GM12865 (cell line): Measurements from ENCODE around the gene BRSK2.
"Not testable (repeated sequence)": the region's sequence is repeated elsewhere in the genome, so short reads cannot be mapped to it uniquely, and the experiment has no call there.

ENCODE experiments used
- DNase-seq: peaks from one replicate; pipeline ENCODE4 v3.0.0; 2010; ENCODE audit warnings: low read depth
- H3K4me3 ChIP-seq: 2 replicates; pipeline ENCODE4 v1.5.1; 2011; ENCODE audit warnings: mild to moderate bottlenecking, low read depth, low read length, control low read depth
- CTCF ChIP-seq: IDR thresholded peaks from 2 replicates; pipeline ENCODE4 v1.5.1; 2011; ENCODE audit warnings: low read length, control low read depth, low read depth, inconsistent platforms; ENCODE audit not compliant: insufficient read depth; ENCODE audit errors: missing control alignments

Gene BRSK2

GRCh38 chr11:1505480-1505879 lies 115.7 kb downstream of the BRSK2 start:
- no peak for DNase-seq
- H3K4me3 ChIP-seq = no peak overlapping the region
- no peak for TF ChIP-seq CTCF

- no peak for TF ChIP-seq CTCF
- no peak overlapping the region for H3K4me3 ChIP-seq
- no peak for DNase-seq
Observed at GRCh38 chr11:1506981-1507380, 117.2 kb downstream of the BRSK2 start.

- no peak for TF ChIP-seq CTCF
- no peak for DNase-seq
- no peak overlapping the region for H3K4me3 ChIP-seq
Observed at GRCh38 chr11:1507381-1508140, 117.8 kb downstream of the BRSK2 start.

- no peak overlapping the region for H3K4me3 ChIP-seq
- TF ChIP-seq CTCF = no peak
- no peak for DNase-seq
Observed at GRCh38 chr11:1508491-1508891, 118.8 kb downstream of the BRSK2 start.

- no peak for DNase-seq
- TF ChIP-seq CTCF = no peak
- no peak overlapping the region for H3K4me3 ChIP-seq
Observed at GRCh38 chr11:1508986-1509385, 119.3 kb downstream of the BRSK2 start.

- no peak for DNase-seq
- no peak for TF ChIP-seq CTCF
- no peak overlapping the region for H3K4me3 ChIP-seq
Observed at GRCh38 chr11:1509626-1510255, 120.0 kb downstream of the BRSK2 start.

- not testable (repeated sequence) for DNase-seq, H3K4me3 ChIP-seq
Observed at GRCh38 chr11:1510351-1510750, 120.6 kb downstream of the BRSK2 start.
